Stimulated activated CD8-positive, alpha-beta memory T cell treated with anti-CD3 and anti-CD28 coated beads, Interleukin-7, amount 100 ng/mL, for 1 hour (primary cell): ENCODE data around the gene UBE2V1.
A peak's percentile ranks its signal among the peaks of the same experiment; 100 is the strongest.
"Not testable (repeated sequence)": the region's sequence is repeated elsewhere in the genome, so short reads cannot be mapped to it uniquely, and the experiment has no call there.

Experiments
- DNase-seq, 2 donors: peaks; one replicate each; pipeline ENCODE4 v3.0.0-alpha.2; 2020; ENCODE audit warnings: low read depth in 2 of 2

The UBE2V1 gene

DNA sequence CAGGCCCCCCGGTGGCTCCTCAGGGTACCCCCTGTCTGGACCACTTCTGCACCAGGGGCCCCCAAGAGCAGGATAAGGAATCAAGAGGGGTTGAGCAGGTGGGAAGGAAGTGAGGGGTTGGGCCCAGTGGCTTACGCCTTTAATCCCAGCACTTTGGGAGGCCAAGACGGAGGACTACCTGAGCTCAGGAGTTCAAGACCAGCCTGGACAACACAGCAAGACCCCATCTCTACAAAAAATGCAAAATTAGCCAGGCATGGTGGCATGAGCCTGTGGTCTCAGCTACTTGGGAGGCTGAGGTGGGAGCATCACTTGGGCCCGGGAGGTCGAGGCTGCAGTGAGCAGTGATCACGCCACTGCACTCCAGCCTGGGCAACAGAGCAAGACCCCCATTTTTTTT, 49.2 kb downstream of the UBE2V1 start:
- not testable (repeated sequence) for DNase-seq

DNA sequence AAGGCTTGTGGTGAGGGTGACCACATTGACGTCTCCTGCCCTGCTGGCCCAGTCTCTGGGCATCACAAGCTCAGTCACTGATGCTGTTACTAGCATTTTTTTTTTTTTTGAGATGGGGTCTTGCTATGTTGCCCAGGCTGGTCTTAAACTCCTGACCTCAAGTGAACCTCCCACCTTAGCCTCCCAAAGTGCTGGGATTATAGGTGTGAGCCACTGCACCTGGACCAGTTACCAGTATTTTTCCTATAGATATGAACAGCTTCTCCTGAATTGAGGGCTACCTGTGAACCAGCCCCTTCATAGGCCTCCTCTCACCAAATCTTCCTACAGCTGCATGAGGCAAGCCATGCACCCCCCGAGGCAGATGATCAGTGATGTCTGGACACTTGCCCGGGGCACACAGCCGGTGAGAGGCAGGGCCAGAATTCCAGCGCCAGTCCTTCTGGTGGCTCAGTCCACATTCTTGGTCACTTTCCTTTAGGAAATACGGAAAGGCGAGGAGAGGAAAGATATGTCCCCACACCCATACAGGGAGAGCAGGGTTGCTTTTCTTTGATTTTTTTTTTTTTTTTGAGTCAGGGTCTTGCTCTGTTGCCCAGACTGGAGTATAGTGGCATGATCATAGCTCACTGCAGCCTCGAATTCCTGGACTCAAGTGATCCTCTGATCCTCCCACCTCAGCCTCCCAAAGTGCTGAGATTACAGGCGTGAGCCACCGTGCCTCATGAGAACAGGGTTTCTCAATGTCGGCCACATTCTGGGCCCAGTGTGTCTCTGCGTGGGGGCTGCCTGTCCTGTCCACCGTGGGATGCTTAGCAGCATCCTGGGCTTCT, 50.7 kb downstream of the UBE2V1 start:
- no peak for DNase-seq

DNA sequence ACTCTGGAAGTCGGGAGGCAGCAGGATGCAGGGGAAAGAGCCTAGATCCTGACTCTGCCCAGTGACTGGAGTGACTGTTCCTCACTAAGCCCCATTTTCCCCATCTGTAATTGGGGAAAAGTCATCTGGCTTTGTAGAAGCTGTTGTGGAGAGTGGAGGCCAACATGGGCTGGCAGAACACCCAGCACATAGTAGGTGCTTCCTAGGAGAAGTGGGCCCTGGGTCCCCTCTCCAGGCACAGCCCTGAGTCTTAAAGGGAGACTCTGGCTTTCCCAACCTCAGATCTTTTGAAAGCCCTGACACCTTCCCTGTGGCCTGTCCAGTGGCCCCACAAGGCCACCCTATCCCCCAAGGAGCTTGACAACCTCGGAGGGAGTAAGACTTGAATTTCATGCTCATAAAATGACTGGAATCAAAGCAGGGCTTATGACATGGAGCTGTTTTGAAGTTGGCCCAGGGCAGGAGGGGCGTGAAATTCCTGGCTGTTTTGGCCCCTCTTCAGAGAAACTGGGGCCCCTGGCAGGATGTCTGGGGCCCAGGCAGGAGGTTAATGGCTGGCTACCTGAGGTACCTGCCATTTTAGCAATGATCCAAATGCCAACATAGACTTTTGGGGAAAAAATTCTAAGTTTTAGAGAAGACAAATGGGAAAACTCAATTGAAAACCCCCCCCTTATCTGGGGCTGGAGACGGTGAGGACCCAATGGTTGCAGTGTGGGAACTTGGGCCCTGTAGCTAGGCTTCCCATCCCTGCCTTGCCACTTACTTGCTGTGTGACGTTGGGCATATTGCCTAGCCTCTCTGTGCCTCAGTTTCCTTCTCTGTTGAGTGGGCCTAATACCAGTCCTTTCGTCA, 51.6 kb downstream of the UBE2V1 start:
- no peak for DNase-seq

GRCh38 chr20:50058662-50059402, 54.1 kb downstream of the UBE2V1 start:
- no peak for DNase-seq

DNA sequence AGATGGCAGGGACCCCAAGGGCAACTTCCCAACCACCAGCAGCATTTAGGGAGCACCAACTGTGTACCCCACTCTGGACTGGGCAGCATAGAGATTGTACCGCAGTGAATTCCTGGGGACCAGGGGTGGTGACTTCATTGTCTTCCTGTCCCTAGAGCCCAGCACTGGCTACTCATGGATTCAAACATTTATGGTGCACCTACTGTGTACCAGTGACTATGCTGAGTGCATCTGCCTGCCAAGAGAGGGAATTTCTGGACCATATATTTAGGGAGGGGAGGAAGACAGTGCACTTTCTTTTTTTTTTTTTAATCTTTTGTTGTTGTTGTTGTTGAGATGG, 55.3 kb downstream of the UBE2V1 start:
- no peak for DNase-seq

- DNase-seq = no peak
Observed at GRCh38 chr20:50056951-50057713, 55.8 kb downstream of the UBE2V1 start.

- DNase-seq = no peak
Observed at GRCh38 chr20:50056408-50056926, 56.5 kb downstream of the UBE2V1 start.

GRCh38 chr20:50055524-50056083, 57.3 kb downstream of the UBE2V1 start:
- no peak for DNase-seq

- DNase-seq = no peak
Observed at GRCh38 chr20:50054626-50055511, 58.1 kb downstream of the UBE2V1 start.

DNA sequence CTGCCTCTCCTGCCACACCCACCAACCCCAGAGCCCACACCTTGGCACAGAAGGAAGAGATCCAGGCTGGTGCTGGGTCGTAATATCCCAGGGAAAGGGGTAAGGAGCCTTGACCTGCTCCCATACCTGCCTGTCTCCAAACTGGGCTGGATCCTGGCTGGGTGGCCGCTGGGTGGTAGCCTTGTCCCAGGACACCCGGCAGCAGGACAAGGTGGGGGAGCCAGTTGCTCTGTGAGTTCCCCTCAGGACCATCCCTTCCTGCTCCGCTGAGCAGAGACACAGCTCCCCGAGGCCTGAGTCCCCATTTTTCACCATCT, 58.8 kb downstream of the UBE2V1 start:
- DNase-seq = no peak

GRCh38 chr20:50053362-50054230, 59.4 kb downstream of the UBE2V1 start:
- no peak for DNase-seq

DNA sequence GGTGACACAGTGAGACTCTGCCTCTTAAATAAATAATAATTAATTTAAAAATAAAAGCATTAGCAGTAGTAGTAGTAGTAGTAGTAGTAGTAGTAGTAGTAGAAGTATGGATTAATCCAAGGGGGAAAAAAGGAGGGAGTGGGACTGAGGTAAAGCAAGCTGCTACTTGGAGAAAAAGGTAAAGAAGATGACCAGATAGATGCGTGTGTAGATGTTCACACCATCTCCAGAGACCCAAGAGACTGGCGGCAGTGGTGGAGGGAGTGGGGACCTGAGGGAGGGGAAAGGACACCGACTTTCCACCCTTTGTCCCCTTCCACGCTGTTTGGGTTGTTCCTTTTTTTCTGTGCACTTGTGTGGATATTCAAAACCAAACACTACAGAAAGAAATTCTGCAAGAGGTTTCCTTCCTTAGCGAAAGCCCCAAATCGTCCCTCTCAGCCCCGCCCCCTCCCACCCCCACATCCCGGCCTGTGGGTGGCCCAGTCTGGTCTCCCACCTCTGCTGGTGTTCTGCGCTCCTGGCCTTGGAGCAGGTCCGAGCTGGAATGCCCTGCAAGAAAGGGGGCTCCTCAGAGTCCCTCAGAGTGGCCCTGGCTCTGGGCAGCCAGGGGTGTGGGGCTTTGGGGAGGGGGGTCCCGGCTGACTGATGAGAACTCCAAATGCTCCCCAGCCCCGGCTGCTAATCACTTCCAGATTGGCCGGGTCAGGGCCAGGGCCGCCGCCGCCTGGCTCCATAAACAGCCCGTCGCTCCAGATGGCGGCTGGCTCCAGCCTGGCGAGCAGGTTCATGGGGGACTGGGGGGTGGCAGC, 60.2 kb downstream of the UBE2V1 start:
- DNase-seq = no peak

GRCh38 chr20:50050660-50051308, 62.2 kb downstream of the UBE2V1 start:
- no peak for DNase-seq

DNA sequence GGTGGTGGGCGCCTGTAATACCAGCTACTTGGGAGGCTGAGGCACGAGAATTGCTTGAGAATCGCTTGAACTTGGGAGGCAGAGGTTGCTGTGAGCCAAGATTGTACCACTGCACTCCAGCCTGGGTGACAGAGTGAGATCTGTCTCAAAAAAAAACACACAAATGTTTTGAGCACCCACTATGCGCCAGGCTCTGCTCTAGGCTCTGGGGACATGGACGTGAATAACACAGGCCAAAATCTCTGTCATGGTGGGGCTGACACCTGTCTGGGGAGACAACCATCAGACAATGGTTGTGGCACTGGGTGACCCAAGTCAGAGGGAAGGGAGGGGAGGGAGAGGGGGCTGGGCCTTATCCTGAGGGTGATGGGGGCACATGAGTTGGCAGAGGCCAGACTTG, 62.7 kb downstream of the UBE2V1 start:
- DNase-seq = no peak

DNA sequence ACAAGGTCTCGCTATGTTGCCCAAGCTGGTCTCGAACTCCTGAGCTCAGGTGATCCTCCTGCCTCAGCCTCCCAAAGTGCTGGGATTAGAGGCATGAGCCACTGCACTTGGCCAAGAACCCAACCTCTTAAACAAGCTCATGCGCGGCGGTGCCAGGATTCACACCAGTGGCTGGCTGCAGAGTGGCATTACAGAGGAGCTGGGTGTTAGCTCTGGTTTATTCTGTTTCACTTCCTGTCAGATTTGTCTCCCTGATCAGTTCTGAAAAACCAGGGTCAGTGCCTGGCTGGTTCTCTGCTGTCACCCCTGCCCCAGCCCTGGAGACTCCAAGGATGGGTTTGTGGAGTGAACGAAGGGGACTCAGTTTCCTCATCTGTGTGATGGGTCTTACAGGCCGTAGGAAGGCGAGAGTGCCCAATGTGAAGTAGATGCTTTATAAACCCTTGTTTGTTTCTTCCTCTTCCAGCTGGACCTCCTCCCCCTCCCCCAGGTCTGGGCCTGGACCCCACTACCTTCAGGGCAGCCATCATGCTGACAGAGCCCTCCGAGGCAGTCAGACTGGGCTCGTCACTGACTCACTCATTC, 63.4 kb downstream of the UBE2V1 start:
- DNase-seq = no peak

- DNase-seq = peak in 1 of 2 donors; percentile 14
Observed at GRCh38 chr20:50048420-50049166, 64.4 kb downstream of the UBE2V1 start.
